CD4-positive, alpha-beta T cell (primary cell): ENCODE data around the gene ELMOD3. TPM values are rescaled to one million over a fixed set of nuclear protein-coding genes. Genes with fewer than 3 reads are reported as not detected.

Source experiments
- ATAC-seq: fragments of 200-7000 bp; cut with Tn5 transposase; one replicate; pipeline ENCODE4 v1.10.0; 2022; ENCODE audit warnings: mild to moderate bottlenecking; ENCODE audit not compliant: poor library complexity
- CTCF ChIA-PET: fragments of 350-600 bp; sonication (Branson Sonifier 250); formaldehyde crosslinking; loops from one replicate; lab custom pipeline; 2021; ENCODE audit warnings: antibody characterized with exemption, inconsistent platforms; lab: Charles Lee
- POLR2A ChIA-PET: fragments of 350-600 bp; sonication (Branson Sonifier 250); formaldehyde crosslinking; loops from one replicate; lab custom pipeline; 2021; ENCODE audit warnings: antibody characterized with exemption, inconsistent platforms; lab: Charles Lee
- DNase-seq, 14 experiments: peaks; one replicate each; pipeline ENCODE4 v3.0.0-alpha.2; 2013 to 2020; ENCODE audit warnings: mixed read lengths in 2 of 14
- H3K27ac ChIP-seq, 2 donors: one replicate each; pipeline versions ENCODE4 v1.5.1 to v1.7.0; 2013; ENCODE audit warnings: low read length in 2 of 2, low read depth in 1 of 2, mild to moderate bottlenecking in 1 of 2
- H3K27me3 ChIP-seq, 2 experiments: 1 replicate in 1 of 2; 2 replicates in 1 of 2; pipeline versions ENCODE4 v1.6.1 to v1.7.0; 2013; ENCODE audit warnings: low read length in 2 of 2, control low read depth in 1 of 2, mild to moderate bottlenecking in 1 of 2, moderate library complexity in 1 of 2; ENCODE audit not compliant: insufficient read depth in 2 of 2, control insufficient read depth in 1 of 2
- H3K36me3 ChIP-seq: one replicate; pipeline ENCODE4 v1.6.1; 2013; ENCODE audit warnings: low read length, control low read depth; ENCODE audit not compliant: insufficient read depth
- H3K4me1 ChIP-seq: one replicate; pipeline ENCODE4 v1.6.1; 2013; ENCODE audit warnings: low read length, control low read depth; ENCODE audit not compliant: insufficient read depth
- H3K4me3 ChIP-seq: one replicate; pipeline ENCODE4 v1.5.1; 2013; ENCODE audit warnings: mild to moderate bottlenecking, low read length, moderate library complexity
- H3K9me3 ChIP-seq, 2 experiments: 1 replicate in 1 of 2; 2 replicates in 1 of 2; pipeline versions ENCODE4 v1.6.1 to v1.7.0; 2013; ENCODE audit warnings: low read length in 2 of 2, mild to moderate bottlenecking in 2 of 2, control low read depth in 1 of 2, moderate library complexity in 1 of 2; ENCODE audit not compliant: control insufficient read depth in 1 of 2, insufficient read depth in 1 of 2
- H3K27ac Mint-ChIP-seq: one replicate; pipeline ENCODE4 v1.8.0; 2020; ENCODE audit warnings: mixed read lengths
- H3K27me3 Mint-ChIP-seq: one replicate; pipeline ENCODE4 v1.8.0; 2021; ENCODE audit warnings: mixed read lengths
- H3K36me3 Mint-ChIP-seq: one replicate; pipeline ENCODE4 v1.8.0; 2021; ENCODE audit warnings: low read depth, mixed read lengths
- H3K4me1 Mint-ChIP-seq: one replicate; pipeline ENCODE4 v1.8.0; 2021; ENCODE audit warnings: low read depth, mixed read lengths
- H3K4me3 Mint-ChIP-seq: one replicate; pipeline ENCODE4 v1.8.0; 2020; ENCODE audit warnings: mild to moderate bottlenecking, mixed read lengths
- H3K9me3 Mint-ChIP-seq: one replicate; pipeline ENCODE4 v1.8.0; 2020; ENCODE audit warnings: mixed read lengths
- CTCF ChIP-seq: fragments of 200-600 bp; IDR thresholded peaks from one replicate; pipeline ENCODE4 v1.8.0; 2022; ENCODE audit warnings: antibody characterized with exemption, mild to moderate bottlenecking
- intact Hi-C, 2 experiments: fragments of 100-400 bp; cut with DNase I in 1 of 2; cut with micrococcal nuclease in 1 of 2; formaldehyde crosslinking; loops; one replicate each; pipeline versions ENCODE4 v1.15.1 to v1.9.0; 2023 to 2025; cut with DNase I, micrococcal nuclease
- total RNA-seq, 174 experiments: library from RNA in 2 of 174; stranded (reverse) in 2 of 174; gene quantifications; one replicate each; pipeline ENCODE4 v1.2.3 and lab custom pipeline; 2021 to 2026

The ELMOD3 gene
- total RNA-seq, 2 experiments from 2014 or later = 13.5 to 15.3 TPM

- Histone ChIP-seq H3K36me3 (no peaks in the 10 kb centered on the region), H3K27ac (no peak overlapping the region), H3K4me3 (no peak overlapping the region), H3K27me3 (peaks cover 0 to 5% of the 10 kb centered on the region in 2 experiments), H3K4me1 (peaks cover 42% of the 10 kb centered on the region), H3K9me3 (no peaks in the 10 kb centered on the region)
- ChIA-PET CTCF (interaction anchor here (0.9 kb wide), 1 partner anchor 136 kb away, joined by 3 read pairs; no protein-coding TSS in a partner anchor), POLR2A (interaction anchor here (0.6 to 1.0 kb wide), 4 partner anchors 62 to 447 kb away, joined by 3 to 5 read pairs (median 3); partner anchors contain the start of genes RETSAT and RNF181)
- Mint-ChIP-seq H3K4me1 (peaks cover 41% of the 10 kb centered on the region), H3K4me3 (no peak overlapping the region), H3K27me3 (peaks cover 4% of the 10 kb centered on the region), H3K36me3 (peaks cover 4% of the 10 kb centered on the region), H3K27ac (no peak overlapping the region), H3K9me3 (no peaks in the 10 kb centered on the region)
- no peak for TF ChIP-seq CTCF
- no peak for ATAC-seq
- peak in 2 of 14 experiments; percentile 46 to 52 for DNase-seq
- intact Hi-C loops = loop anchor here in 1 of 2 experiments (10.0 kb wide), 1 partner anchor 61 kb away; the partner anchor contains the start of genes ELMOD3 and RETSAT
Measured at GRCh38 chr2:85415980-85416650, 61.5 kb downstream of the ELMOD3 start.

GRCh38 chr2:85418132-85419008 lies 63.8 kb downstream of the ELMOD3 start, which contains the start of gene SH2D6:
Gene SH2D6, plus strand, starts transcription at chr2:85418714. Its CDS starts 10,752 bp downstream, at chr2:85429466.
- H3K9me3 Mint-ChIP-seq = no peaks in the 10 kb centered on the region
- ATAC-seq (peak; percentile 86), DNase-seq (peak; percentile 69 to 89 (median 81))
- no peak for TF ChIP-seq CTCF
- intact Hi-C loops = loop anchor here (2.0 to 10.0 kb wide), 3 partner anchors 14 to 92 kb away; partner anchors contain the start of genes ELMOD3 (in 1 of the 2), RETSAT (in 1 of the 2) and TGOLN2 (in 1 of the 2)
- peaks cover 4% of the 10 kb centered on the region for H3K36me3 Mint-ChIP-seq
- peaks cover 4% of the 10 kb centered on the region for H3K27me3 Mint-ChIP-seq
- peaks cover 39% of the 10 kb centered on the region for H3K4me1 ChIP-seq
- ChIA-PET CTCF (interaction anchor here (2.7 to 4.5 kb wide), 2 partner anchors 19 to 133 kb away, joined by 7 to 44 read pairs; no protein-coding TSS in a partner anchor), POLR2A (interaction anchor here (0.6 to 4.8 kb wide), 15 partner anchors 10 to 197 kb away, joined by 3 to 47 read pairs (median 7); partner anchors contain the start of genes ELMOD3, GGCX, MAT2A and RETSAT)
- peak within 1 kb of the TSS; percentile 72 to 93 for H3K27ac ChIP-seq
- peaks cover 0 to 3% of the 10 kb centered on the region in 2 experiments for H3K27me3 ChIP-seq
- H3K36me3 ChIP-seq = no peaks in the 10 kb centered on the region
- H3K4me1 Mint-ChIP-seq = peaks cover 28% of the 10 kb centered on the region
- H3K27ac Mint-ChIP-seq = peak within 1 kb of the TSS; percentile 92
- H3K9me3 ChIP-seq = no peaks in the 10 kb centered on the region
- peak within 1 kb of the TSS; percentile 100 for H3K4me3 Mint-ChIP-seq
- H3K4me3 ChIP-seq = peak within 1 kb of the TSS; percentile 81
